Right ventricle myocardium superior (tissue), 1 donor: ENCODE results near the gene PGS1. TPM values are rescaled to one million over a fixed set of nuclear protein-coding genes. Genes with fewer than 3 reads are reported as not detected.
"Not testable (repeated sequence)": the region's sequence is repeated elsewhere in the genome, so short reads cannot be mapped to it uniquely, and the experiment has no call there.

ENCODE experiments used
- ATAC-seq: fragments of 200-7000 bp; cut with Tn5 transposase; one replicate; pipeline ENCODE4 v1.9.1; 2020; ENCODE audit warnings: mild to moderate bottlenecking; ENCODE audit not compliant: poor library complexity
- DNase-seq: peaks from one replicate; pipeline ENCODE4 v3.0.0-alpha.2; 2020
- intact Hi-C: fragments of 100-400 bp; cut with DNase I; formaldehyde crosslinking; loops from one replicate; pipeline ENCODE4 v1.11.2; 2022
- total RNA-seq: library from RNA; stranded (reverse); fragmentation: NEBNext Ultra II Directional; extraction: Animal tissue kit (Norgen Biotek cat#: 25700); gene quantifications from one replicate; pipeline ENCODE4 v1.2.1, GENCODE V29; 2021
- donor health status: DM: no; HTN: yes; CAD: no; lungs with severe emphysema.

The PGS1 gene
- total RNA-seq, 1 donor from 2014 or later, result 18.1 TPM

- no peak for DNase-seq
- intact Hi-C loops, result no loop called here
- no peak for ATAC-seq
Observed at GRCh38 chr17:78451753-78452152, 73.3 kb downstream of the PGS1 start.

DNA sequence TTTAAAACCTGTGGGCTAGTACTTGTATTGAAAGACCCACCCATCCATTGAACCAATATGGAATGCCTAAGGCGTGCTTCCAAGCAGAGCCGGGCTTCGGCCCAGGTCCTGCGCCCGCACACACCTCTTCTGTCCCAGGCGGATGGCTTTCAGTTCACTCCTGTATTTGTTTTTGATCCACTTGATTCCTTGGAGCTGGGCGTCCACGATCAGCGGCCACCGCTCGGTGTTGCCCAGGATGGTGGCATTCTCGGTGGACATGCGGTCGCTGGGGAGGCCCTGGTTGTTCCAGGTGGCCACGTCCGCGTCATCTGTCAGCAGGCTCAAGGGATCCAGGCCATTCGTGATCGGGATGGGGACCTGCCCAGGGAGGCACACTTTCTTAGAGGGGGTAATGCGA, 75.9 kb downstream of the PGS1 start:
- DNase-seq (no peak), ATAC-seq (no peak)
- intact Hi-C loops, result no loop called here

GRCh38 chr17:78458091-78458490, 79.6 kb downstream of the PGS1 start:
- DNase-seq (no peak), ATAC-seq (no peak)
- intact Hi-C loops, result no loop called here

- ATAC-seq, result no peak
- DNase-seq, result no peak
- intact Hi-C loops, result no loop called here
Observed at GRCh38 chr17:78458736-78459335, 80.4 kb downstream of the PGS1 start.

DNA sequence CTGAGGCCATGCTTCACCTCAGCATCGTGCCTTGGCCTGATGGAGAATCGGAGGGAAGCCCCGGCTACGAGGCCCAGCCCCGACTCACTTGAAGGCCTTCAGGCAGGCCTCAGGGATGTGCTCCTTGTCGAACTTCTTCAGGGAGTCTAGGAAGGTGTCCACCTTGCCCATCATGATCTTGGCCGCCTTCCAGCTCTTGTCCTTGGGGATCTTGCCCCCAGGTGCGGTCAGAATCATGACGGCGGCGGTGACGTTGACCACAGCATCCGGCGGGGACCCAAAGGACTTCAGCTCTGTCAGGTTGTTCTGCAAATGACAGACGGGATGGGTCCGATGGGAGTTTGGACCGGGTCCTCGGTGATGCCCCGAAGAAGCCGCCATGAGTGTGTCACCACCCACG, 81.2 kb downstream of the PGS1 start:
- no peak for DNase-seq
- no peak for ATAC-seq
- intact Hi-C loops, result no loop called here

- intact Hi-C loops, result no loop called here
- ATAC-seq (no peak), DNase-seq (no peak)
Observed at GRCh38 chr17:78460176-78460675, 81.8 kb downstream of the PGS1 start.

DNA sequence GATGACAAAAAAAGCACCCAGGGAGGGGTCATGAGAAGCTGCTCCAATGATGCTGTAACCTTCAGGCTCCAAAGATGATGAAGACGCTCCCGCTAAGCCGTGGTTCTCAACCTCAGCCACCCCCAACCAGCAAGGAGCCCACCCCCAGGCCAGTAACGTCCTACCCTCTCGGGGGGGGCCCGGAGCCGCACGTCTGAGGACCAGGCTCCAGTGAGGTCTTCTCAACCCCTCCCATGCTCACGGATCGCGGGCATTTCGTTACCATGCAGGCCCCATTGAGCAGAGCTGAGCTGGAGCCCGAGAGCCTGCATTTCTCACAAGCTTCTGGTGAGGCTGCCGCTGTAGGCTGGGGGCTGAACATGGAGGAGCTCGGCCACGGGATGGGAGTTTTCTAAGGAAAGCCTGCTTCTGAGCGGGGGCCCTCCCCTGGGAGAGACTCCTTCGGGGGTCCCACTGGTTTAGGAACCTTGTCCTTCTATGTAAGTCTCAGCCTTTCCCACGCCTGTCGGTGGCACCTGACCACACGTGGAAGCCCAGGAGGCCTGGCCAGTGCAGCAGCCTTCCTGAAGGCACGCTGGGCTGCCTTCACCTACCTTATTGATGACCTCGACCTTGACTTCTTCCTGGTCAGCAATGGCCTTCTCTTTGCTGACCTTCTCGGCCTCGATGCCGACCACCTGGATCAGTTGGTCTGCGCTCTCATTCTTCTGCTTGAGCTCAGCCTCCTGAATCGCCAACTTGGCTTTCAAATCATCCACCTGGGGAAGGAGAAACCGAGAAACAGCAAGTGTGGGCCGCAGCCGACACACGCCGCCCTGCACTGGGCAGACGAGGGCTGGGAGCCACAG, 82.7 kb downstream of the PGS1 start:
- intact Hi-C loops, result no loop called here
- DNase-seq, result no peak

DNA sequence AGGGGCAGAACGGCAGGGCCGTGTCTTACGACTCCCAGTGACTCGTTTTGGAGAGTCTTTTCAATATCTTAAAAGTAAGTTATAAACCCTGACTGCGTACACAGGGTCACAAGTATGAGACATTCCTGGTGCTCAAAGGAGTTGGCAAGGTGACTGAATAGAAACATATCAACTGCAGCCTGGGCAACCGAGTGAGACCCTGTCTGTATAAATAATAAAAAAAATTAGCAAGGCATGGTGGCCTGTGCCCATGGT, 83.3 kb downstream of the PGS1 start:
- ATAC-seq, result no peak
- DNase-seq, result no peak
- intact Hi-C loops, result no loop called here

More for the DNA sequence above, 82.7 kb downstream of the PGS1 start:
- no peak for ATAC-seq

- no peak for DNase-seq
- ATAC-seq, result no peak
- intact Hi-C loops, result no loop called here
Observed at GRCh38 chr17:78462148-78462547, 83.7 kb downstream of the PGS1 start.

GRCh38 chr17:78466109-78466785, 87.8 kb downstream of the PGS1 start:
- ATAC-seq, intact Hi-C loops, DNase-seq: not testable (repeated sequence)

GRCh38 chr17:78466786-78467715, 88.6 kb downstream of the PGS1 start:
- ATAC-seq (no peak), DNase-seq (no peak)
- intact Hi-C loops, result no loop called here

DNA sequence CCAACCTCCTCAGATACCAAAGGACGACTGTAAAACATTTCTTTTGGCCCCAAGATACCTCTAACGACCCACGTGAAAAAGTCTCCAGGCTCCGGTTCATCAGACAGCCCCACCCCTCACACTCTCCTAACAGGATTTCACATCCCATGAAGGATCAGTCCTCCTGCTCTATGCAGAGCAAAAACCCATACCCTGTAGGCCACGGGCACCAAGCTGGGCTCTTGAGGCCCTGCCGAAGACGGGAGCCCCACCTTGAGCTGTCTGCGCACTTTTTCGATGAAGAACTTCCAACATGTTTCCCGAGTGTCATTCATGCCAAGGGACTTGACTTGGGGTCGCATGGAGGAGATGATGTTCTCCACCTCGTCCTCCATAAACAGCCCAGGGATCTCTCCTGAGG, 89.9 kb downstream of the PGS1 start:
- intact Hi-C loops, result no loop called here
- ATAC-seq (no peak), DNase-seq (no peak)

GRCh38 chr17:78469443-78469842, 91.0 kb downstream of the PGS1 start:
- DNase-seq, result no peak
- intact Hi-C loops, result no loop called here

DNA sequence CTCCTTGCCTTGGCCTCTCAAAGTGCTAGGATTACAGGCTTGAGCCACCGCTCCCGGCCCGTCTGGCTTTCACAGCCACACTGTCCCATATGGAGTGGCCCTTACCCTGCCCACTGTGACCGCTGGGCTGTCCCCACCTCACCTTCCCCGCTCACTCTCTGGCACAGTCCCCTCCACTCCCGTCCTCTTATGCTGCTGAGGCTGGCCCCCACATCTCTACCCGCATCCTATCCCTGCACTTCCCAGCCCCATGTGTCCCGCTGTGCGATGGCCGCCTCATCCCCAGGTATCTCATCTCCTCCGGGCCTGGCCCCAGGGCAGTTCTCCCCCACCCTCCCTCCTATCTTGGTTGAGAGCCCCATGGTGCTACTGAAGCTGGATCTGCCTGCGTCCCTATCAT, 93.2 kb downstream of the PGS1 start:
- DNase-seq (peak; percentile 33), ATAC-seq (no peak)
- intact Hi-C loops, result no loop called here

More at GRCh38 chr17:78469443-78469842, 91.0 kb downstream of the PGS1 start:
- ATAC-seq, result no peak

- no peak for ATAC-seq
Observed at GRCh38 chr17:78472035-78472905, 93.8 kb downstream of the PGS1 start.

DNA sequence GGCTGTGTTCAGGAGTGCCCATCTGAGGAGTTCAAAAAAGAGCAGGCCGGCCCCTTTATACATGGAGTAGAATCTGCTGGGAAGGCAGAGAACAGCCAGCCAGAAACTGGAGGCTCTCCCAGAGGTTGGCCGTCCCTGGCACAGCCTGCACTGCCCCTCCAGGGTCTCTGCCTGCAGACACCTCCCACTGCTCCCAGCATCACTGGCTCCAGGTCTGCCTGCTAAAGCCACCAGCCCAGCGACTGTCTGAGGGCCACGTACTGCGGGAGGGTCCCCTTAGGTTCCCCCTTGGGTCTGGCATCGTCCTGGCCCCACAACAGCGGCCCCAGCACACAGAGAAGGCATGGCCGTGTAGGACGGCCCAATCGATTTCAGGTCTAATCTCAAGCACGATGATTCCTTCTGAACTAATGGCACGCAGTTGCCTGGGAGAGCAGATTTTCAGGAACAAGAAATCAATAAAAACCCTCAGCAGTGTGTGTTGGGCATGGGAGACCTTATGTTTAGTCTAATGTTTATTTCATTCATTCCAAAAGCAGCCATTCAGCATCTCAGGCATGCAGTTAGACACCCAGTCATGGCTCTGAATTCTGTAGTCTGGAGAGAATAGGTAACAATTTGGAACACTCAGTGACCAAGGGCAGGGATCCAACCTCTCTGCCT, 95.6 kb downstream of the PGS1 start:
- DNase-seq, result no peak
- intact Hi-C loops, result no loop called here

More at GRCh38 chr17:78472035-78472905, 93.8 kb downstream of the PGS1 start:
- intact Hi-C loops, result no loop called here
- peak; percentile 33 for DNase-seq

More for the DNA sequence above, 95.6 kb downstream of the PGS1 start:
- ATAC-seq, result no peak
